ENCODE data around the gene DPF3. TPM values are rescaled to one million over a fixed set of nuclear protein-coding genes. Genes with fewer than 3 reads are reported as not detected.

DPF3 gene
- total and polyA plus RNA-seq, 8 donors = 1.4 to 3.6 (median 1.9) TPM

DNA sequence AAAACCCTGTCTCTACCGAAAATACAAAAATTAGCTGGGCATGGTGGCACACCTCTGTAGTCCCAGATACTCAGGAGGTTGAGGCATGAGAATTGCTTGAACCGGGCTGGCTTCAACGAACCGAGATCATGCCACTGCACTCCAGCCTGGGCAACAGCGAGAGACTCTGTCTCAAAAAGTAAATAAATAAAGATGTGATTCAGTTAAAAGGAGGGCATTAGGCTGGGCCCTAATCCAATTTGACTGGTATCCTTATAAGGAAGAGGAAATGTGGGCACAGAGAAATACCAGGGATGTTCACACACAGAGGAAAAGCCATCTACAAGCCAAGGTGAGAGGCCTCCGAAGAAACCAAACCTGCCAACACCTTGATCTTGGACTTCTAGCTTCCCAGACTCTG is 22.3 kb upstream of the DPF3 start:
- ATAC-seq (peak; percentile 21), DNase-seq (no peak)
- no peak overlapping the region for H3K4me3 ChIP-seq
- H3K4me1 ChIP-seq = no peaks in the 10 kb centered on the region
- H3K36me3 ChIP-seq = no peaks in the 10 kb centered on the region
- H3K27me3 ChIP-seq = peaks cover 0 to 20% of the 10 kb centered on the region in 2 donors
- no peak overlapping the region for H3K27ac ChIP-seq
- no peaks in the 10 kb centered on the region for H3K9me3 ChIP-seq
- intact Hi-C loops (cut with DNase I) = no loop called here
- TF ChIP-seq, protein P1, sequence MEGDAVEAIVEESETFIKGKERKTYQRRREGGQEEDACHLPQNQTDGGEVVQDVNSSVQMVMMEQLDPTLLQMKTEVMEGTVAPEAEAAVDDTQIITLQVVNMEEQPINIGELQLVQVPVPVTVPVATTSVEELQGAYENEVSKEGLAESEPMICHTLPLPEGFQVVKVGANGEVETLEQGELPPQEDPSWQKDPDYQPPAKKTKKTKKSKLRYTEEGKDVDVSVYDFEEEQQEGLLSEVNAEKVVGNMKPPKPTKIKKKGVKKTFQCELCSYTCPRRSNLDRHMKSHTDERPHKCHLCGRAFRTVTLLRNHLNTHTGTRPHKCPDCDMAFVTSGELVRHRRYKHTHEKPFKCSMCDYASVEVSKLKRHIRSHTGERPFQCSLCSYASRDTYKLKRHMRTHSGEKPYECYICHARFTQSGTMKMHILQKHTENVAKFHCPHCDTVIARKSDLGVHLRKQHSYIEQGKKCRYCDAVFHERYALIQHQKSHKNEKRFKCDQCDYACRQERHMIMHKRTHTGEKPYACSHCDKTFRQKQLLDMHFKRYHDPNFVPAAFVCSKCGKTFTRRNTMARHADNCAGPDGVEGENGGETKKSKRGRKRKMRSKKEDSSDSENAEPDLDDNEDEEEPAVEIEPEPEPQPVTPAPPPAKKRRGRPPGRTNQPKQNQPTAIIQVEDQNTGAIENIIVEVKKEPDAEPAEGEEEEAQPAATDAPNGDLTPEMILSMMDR (IDR thresholded peaks at IDR 0.05) = no peak

DNA sequence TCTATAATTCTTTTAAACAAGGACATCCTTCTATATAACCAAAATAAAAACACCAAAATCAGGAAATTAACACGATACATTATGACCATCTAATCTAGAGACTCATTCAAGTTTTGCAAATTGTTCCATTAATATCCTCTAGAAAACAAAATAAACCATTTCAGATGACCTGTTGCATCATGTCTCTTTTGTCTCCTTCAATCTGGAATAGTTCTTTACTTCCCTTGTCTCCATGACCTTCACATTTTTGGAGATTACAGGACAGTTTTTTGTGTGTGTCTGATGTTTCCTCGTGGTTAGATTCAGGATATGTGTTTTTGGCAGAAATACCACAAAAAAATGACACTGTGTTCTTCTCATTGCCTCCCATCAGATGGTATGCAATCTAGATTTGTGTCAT is 19.9 kb upstream of the DPF3 start:
- no peaks in the 10 kb centered on the region for H3K4me1 ChIP-seq
- intact Hi-C loops (cut with DNase I) = no loop called here
- peaks cover 0 to 15% of the 10 kb centered on the region in 2 donors for H3K27me3 ChIP-seq
- TF ChIP-seq, protein P1 (IDR thresholded peaks at IDR 0.05) = no peak
- H3K9me3 ChIP-seq = no peaks in the 10 kb centered on the region
- DNase-seq (no peak), ATAC-seq (no peak)
- H3K27ac ChIP-seq = no peak overlapping the region
- H3K36me3 ChIP-seq = no peaks in the 10 kb centered on the region
- H3K4me3 ChIP-seq = no peak overlapping the region

DNA sequence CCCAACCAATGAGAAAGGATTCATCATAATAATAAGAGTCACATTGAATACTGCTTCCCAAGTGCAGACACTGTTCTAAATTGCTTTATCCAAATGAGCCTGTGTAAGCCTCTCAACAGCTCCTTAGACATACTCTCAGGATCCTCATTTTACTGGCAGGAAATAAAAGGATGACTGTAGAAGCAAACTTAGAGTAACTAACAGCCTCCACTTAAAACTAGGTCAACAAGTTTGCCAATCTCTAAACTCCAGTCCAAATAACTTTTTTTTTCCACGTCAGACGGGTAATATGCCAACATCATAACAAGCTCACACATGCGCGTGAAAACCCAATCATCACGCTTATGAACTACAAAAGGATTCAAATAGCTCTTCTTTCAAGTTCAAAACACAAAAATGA is 15.3 kb upstream of the DPF3 start:
- intact Hi-C loops (cut with DNase I) = loop anchor here in 1 of 2 donors (10.0 kb wide), 1 partner anchor 394 kb away; no protein-coding TSS in a partner anchor
- DNase-seq (peak in 2 of 4 donors; percentile 27 to 48), ATAC-seq (peak; percentile 79)
- Histone ChIP-seq H3K27ac (no peak overlapping the region), H3K9me3 (no peaks in the 10 kb centered on the region), H3K27me3 (peaks cover 0 to 14% of the 10 kb centered on the region in 2 donors), H3K4me1 (no peaks in the 10 kb centered on the region), H3K36me3 (no peaks in the 10 kb centered on the region), H3K4me3 (no peak overlapping the region)
- TF ChIP-seq, protein P1 (IDR thresholded peaks at IDR 0.05) = no peak

DNA sequence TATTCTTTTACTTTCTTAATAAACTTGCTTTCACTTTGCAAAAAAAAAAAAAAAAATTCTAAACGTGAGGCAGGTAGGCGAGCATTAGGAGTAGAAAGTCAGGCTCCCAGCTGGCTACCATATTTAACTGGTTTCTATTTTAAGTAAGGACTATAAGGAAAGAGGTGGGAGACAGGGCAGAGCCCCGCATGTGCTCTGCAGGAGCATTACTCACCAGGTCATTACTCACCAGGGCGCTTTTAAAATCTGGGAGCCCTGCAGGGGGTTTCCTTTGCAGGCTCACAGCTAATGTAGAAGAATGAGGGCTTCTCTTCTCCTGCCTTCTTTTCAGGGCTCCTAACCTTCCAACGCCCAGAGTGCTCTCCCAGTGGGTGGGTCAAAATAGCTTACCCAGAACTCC is 14.0 kb upstream of the DPF3 start:
- Histone ChIP-seq H3K27ac (no peak overlapping the region), H3K36me3 (no peaks in the 10 kb centered on the region), H3K4me1 (no peaks in the 10 kb centered on the region), H3K9me3 (no peaks in the 10 kb centered on the region), H3K27me3 (peaks cover 0 to 14% of the 10 kb centered on the region in 2 donors), H3K4me3 (no peak overlapping the region)
- intact Hi-C loops (cut with DNase I) = loop anchor here in 1 of 2 donors (10.0 kb wide), 1 partner anchor 393 kb away; no protein-coding TSS in a partner anchor
- TF ChIP-seq, protein P1 (IDR thresholded peaks at IDR 0.05) = no peak
- ATAC-seq (peak; percentile 14), DNase-seq (no peak)

DNA sequence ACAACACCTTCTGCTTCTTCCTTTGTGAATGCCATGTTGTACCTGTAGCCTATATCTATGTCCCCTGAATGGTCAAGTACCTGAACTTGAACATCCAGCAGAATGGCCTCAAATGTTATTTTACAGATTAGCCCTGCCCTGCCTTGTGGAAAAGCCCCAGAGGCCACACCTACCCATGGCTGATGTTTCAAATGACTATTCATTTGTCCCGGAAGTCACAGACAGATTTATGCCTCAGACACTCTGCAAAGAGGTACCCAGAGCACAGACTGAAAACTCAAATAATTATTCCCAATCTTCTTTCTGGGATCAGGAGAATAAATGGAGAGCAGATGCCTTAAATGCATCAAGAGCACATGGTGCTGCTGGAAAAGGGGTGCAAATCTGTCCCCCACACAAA is 13.0 kb upstream of the DPF3 start:
- ATAC-seq (no peak), DNase-seq (no peak)
- Histone ChIP-seq H3K27ac (no peak overlapping the region), H3K36me3 (no peaks in the 10 kb centered on the region), H3K9me3 (no peaks in the 10 kb centered on the region), H3K4me3 (no peak overlapping the region), H3K4me1 (no peaks in the 10 kb centered on the region), H3K27me3 (peaks cover 0 to 14% of the 10 kb centered on the region in 2 donors)
- TF ChIP-seq, protein P1 (IDR thresholded peaks at IDR 0.05) = no peak
- intact Hi-C loops (cut with DNase I) = loop anchor here in 1 of 2 donors (10.0 kb wide), 1 partner anchor 392 kb away; no protein-coding TSS in a partner anchor

All from left lung (tissue), 10 donors.